HL-60 (cell line): ENCODE data around the gene MUC6.

Experiments used
- DNase-seq, 2 experiments: peaks; one replicate each; pipeline ENCODE4 v3.0.0-alpha.2; 2010 to 2020; ENCODE audit warnings: low read depth in 1 of 2, low spot score in 1 of 2
- H3K27ac ChIP-seq: fragments of 250-450 bp; sonication (Bioruptor Pico); replicated peaks from 2 replicates; pipeline ENCODE4 v1.5.1; 2020; ENCODE audit warnings: mild to moderate bottlenecking, moderate library complexity
- H3K27me3 ChIP-seq: fragments of 250-450 bp; sonication (Bioruptor Pico); 2 replicates; pipeline ENCODE4 v1.5.1; 2021; ENCODE audit warnings: mild to moderate bottlenecking, moderate library complexity; ENCODE audit not compliant: insufficient read depth, poor library complexity, severe bottlenecking
- H3K4me3 ChIP-seq: replicated peaks from 2 replicates; pipeline ENCODE4 v1.5.1; 2011; ENCODE audit warnings: mild to moderate bottlenecking, control low read depth, low read length; ENCODE audit not compliant: insufficient read depth
- GABPA ChIP-seq: IDR thresholded peaks from 2 replicates; pipeline ENCODE4 v1.6.1; 2012; ENCODE audit warnings: low read depth
- POLR2AphosphoS5 ChIP-seq: IDR thresholded peaks from 2 replicates; pipeline ENCODE4 v1.6.1; 2012; ENCODE audit warnings: low read depth
- SPI1 ChIP-seq: IDR thresholded peaks from 2 replicates; pipeline ENCODE4 v1.6.1; 2012; ENCODE audit warnings: low read depth, mild to moderate bottlenecking, borderline replicate concordance
- TF ChIP-seq, protein P1 (sequence below): IDR thresholded peaks from 2 replicates; pipeline ENCODE4 v1.6.1; 2012; ENCODE audit warnings: low read depth; ENCODE audit not compliant: insufficient replicate concordance
- TF ChIP-seq, protein P2 (sequence below): IDR thresholded peaks from one replicate; pipeline ENCODE4 v1.5.1; 2011; ENCODE audit warnings: low read length, control low read depth, inconsistent platforms; ENCODE audit not compliant: insufficient read depth

The MUC6 gene

DNA sequence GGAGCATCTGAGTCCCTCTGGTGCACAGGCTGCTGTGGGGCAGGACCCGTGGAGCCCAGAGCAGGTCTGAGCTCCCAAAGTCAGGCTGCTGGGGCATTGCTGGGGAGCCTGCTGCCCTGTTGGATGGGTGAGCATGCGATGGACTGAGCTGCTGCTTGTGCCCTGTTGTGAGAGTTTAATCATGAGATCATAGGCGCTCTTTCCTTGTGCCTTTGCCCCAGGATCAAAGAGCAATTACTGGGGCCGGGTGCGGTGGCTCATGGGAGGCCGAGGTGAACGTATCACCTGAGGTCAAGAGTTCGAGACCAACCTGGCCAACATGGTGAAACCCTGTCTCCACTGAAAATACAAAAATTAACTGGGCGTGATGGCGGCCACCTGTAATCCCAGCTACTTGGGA is 37.5 kb downstream of the MUC6 start:
- DNase-seq, result no peak
- H3K27me3 ChIP-seq, result no peaks in the 10 kb centered on the region
- no peak overlapping the region for H3K4me3 ChIP-seq
- H3K27ac ChIP-seq, result no peak overlapping the region
- TF ChIP-seq, protein P1, sequence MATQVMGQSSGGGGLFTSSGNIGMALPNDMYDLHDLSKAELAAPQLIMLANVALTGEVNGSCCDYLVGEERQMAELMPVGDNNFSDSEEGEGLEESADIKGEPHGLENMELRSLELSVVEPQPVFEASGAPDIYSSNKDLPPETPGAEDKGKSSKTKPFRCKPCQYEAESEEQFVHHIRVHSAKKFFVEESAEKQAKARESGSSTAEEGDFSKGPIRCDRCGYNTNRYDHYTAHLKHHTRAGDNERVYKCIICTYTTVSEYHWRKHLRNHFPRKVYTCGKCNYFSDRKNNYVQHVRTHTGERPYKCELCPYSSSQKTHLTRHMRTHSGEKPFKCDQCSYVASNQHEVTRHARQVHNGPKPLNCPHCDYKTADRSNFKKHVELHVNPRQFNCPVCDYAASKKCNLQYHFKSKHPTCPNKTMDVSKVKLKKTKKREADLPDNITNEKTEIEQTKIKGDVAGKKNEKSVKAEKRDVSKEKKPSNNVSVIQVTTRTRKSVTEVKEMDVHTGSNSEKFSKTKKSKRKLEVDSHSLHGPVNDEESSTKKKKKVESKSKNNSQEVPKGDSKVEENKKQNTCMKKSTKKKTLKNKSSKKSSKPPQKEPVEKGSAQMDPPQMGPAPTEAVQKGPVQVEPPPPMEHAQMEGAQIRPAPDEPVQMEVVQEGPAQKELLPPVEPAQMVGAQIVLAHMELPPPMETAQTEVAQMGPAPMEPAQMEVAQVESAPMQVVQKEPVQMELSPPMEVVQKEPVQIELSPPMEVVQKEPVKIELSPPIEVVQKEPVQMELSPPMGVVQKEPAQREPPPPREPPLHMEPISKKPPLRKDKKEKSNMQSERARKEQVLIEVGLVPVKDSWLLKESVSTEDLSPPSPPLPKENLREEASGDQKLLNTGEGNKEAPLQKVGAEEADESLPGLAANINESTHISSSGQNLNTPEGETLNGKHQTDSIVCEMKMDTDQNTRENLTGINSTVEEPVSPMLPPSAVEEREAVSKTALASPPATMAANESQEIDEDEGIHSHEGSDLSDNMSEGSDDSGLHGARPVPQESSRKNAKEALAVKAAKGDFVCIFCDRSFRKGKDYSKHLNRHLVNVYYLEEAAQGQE, result no peak
- TF ChIP-seq SPI1, result no peak
- TF ChIP-seq POLR2AphosphoS5, result no peak
- TF ChIP-seq, protein P2, sequence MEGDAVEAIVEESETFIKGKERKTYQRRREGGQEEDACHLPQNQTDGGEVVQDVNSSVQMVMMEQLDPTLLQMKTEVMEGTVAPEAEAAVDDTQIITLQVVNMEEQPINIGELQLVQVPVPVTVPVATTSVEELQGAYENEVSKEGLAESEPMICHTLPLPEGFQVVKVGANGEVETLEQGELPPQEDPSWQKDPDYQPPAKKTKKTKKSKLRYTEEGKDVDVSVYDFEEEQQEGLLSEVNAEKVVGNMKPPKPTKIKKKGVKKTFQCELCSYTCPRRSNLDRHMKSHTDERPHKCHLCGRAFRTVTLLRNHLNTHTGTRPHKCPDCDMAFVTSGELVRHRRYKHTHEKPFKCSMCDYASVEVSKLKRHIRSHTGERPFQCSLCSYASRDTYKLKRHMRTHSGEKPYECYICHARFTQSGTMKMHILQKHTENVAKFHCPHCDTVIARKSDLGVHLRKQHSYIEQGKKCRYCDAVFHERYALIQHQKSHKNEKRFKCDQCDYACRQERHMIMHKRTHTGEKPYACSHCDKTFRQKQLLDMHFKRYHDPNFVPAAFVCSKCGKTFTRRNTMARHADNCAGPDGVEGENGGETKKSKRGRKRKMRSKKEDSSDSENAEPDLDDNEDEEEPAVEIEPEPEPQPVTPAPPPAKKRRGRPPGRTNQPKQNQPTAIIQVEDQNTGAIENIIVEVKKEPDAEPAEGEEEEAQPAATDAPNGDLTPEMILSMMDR, result no peak
- TF ChIP-seq GABPA, result no peak

- Histone ChIP-seq H3K4me3 (no peak overlapping the region), H3K27ac (no peak overlapping the region), H3K27me3 (no peaks in the 10 kb centered on the region)
- DNase-seq, result no peak
- TF ChIP-seq SPI1, result no peak
- TF ChIP-seq, protein P2, result no peak
- no peak for TF ChIP-seq POLR2AphosphoS5
- no peak for TF ChIP-seq GABPA
- TF ChIP-seq, protein P1, result no peak
These were observed 38.6 kb downstream of the MUC6 start for GRCh38 chr11:997907-998306.

- no peak for DNase-seq
- Histone ChIP-seq H3K4me3 (no peak overlapping the region), H3K27me3 (no peaks in the 10 kb centered on the region), H3K27ac (no peak overlapping the region)
- no peak for TF ChIP-seq SPI1
- TF ChIP-seq POLR2AphosphoS5, result no peak
- TF ChIP-seq, protein P2, result no peak
- TF ChIP-seq, protein P1, result no peak
- TF ChIP-seq GABPA, result no peak
These were observed 39.8 kb downstream of the MUC6 start for GRCh38 chr11:996681-997080.
